Activated CD4-positive, CD25-positive, alpha-beta regulatory T cell treated with anti-CD3 and anti-CD28 coated beads, Interleukin-2, amount 50 U/mL, for 16 hours (primary cell): Measurements from ENCODE around the gene OOSP2.

ENCODE experiments used
- DNase-seq: peaks from one replicate; pipeline ENCODE4 v3.0.0-alpha.2; 2020; ENCODE audit warnings: low read depth, low spot score

The OOSP2 gene

DNA sequence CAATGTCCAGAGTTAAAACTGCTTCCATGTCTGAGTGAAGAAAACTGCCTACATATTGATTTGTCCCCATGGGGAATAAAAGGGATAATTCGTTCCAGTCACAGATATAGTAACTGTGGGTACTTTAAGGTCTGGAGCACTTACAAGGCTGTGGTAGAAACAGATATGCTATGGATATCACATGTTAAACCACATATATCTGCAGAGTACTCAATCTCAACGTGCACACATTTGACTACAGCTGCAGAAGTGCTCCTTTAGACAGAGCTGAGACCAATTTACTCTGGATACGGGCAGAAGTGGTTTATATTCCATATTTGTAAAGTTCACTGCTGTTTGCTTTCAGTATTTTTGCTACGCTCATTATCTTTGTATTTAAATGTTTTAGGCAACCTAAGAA is 38.5 kb downstream of the OOSP2 start:
- DNase-seq = no peak

DNA sequence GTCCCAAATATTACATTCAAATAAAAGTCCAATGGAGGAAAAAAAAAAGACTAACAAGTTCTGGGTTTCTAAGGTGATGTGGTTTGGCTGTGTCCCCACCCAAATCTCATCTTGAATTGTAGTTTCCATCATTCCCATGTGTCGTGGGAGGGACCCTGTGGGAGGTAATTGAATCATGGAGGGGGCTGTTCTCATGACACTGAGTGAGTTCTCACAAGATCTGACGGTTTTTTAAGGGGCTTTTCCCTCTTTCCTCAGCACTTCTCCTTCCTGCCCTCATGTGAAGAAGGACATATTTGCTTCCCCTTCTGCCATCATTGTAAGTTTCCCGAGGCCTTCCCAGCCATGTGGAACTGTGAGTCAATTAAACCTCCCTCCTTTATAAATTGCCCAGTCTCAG is 40.3 kb downstream of the OOSP2 start:
- no peak for DNase-seq

DNA sequence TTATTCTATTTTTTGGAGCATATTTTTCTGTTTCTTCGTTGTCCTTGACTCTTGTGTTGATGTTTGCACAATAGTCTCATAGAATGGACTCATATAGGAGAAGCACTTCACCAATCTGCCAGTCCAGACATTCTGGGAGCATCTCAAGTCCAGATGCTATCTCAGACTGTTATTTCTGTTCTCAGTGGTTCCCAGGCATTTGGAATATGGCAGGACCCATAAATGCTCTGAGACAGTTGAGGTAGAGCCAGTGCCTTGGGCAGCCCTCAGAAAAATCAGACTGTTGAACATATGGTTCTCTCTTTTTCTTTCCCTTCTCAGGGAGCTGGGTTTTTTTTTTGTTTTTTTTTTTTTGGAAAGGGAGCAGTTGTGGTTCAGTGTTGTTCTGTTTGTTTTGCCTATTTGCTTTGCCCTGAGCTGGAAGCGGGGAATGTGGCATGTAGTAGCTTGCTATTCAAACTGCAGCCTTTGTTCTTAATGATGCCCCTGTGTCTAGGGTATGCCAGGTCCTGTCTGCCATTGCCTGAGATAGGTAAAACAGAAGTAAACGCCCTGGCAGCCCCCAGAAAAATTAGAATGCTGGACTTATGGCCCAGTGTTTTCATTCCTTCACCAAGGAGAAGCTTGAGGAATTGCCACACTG is 44.5 kb downstream of the OOSP2 start:
- DNase-seq = no peak

DNA sequence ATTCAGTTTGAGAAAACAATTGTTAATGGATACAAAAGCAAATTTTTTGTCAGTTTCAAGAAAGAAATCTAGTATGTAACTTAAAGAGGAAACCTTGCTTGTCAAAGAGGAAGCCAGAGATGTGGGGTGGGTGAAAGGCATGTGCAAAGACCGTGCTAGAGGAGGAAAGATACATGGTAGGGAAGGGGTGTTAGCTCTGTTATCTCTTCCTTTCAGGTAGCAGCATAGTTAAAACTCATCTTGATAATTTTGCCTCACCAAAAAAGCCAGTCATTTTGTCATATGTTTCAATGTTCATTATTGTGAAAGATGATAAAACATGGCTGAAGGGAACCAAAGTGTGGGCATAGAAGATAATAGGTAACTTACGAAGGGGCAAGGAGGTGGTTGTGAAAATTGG is 45.7 kb downstream of the OOSP2 start:
- DNase-seq = no peak

DNA sequence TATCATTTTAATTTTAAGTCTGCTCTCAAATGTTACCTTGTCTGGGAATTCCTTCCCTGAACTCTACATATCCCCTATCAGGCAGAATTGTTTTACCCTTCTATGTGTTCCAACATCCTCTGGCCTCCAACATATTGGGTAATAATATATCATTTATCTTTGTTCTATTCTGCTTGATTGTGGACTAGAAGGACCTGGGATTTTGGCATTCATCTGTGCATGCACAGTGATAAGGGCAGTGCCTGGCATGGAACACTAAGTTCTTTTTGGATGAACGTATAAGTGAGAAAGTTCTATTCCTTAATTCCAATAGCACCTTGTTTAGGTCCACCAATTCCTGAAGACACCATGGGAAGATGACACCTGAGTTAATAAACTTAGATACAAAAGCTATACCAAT is 47.0 kb downstream of the OOSP2 start:
- no peak for DNase-seq

DNA sequence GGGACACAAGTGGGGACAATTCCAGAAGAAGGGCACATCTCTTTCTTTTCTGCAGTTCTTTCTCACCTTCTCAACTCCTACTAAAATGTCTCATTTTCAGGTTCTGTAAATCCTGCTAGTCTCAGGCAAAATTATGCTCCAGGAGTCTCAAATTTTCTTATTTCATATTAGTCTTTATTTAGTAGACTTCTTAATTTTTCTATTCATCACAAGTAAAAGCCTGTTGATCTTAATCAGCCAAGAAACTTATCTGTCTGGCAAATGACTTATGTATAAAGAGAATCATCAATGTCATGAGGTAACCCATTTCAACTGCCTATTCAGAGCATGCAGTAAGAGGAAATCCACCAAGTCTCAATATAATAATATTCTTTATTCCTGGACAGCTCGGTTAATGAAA is 48.2 kb downstream of the OOSP2 start, which contains the start of gene MS4A2:
MS4A2 (plus strand) TSS at position 301 of the 400 bp plus-strand sequence. CDS start 102 bp downstream, outside the sequence.
- DNase-seq = no peak

DNA sequence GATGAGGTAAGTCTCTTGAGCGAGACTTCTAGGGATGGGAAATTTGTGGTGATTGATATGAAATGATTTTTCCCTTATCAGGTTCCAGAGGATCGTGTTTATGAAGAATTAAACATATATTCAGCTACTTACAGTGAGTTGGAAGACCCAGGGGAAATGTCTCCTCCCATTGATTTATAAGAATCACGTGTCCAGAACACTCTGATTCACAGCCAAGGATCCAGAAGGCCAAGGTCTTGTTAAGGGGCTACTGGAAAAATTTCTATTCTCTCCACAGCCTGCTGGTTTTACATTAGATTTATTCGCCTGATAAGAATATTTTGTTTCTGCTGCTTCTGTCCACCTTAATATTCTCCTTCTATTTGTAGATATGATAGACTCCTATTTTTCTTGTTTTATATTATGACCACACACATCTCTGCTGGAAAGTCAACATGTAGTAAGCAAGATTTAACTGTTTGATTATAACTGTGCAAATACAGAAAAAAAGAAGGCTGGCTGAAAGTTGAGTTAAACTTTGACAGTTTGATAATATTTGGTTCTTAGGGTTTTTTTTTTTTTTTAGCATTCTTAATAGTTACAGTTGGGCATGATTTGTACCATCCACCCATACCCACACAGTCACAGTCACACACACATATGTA is 55.4 kb downstream of the OOSP2 start:
- no peak for DNase-seq

DNA sequence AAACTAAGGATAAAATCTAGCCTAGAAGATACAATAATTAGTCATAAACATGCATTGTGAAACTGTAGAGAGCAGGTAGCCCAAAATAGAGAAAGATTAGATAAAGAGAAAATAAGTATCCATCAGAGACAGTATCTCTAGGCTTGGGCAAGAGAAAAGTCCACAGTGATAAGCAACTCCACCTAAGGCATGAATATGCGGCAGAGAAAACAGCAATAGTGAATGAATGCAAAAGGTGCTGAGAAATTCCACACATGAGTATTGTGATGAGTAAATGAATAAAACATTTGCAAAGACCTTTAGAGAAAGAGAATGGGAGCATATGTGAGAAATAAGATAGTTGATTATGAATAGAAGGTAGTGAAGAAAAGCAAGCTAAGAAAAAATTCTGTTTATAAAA is 57.0 kb downstream of the OOSP2 start:
- no peak for DNase-seq
